ENCODE measurements around the gene POLG2. TPM values are rescaled to one million over a fixed set of nuclear protein-coding genes. Genes with fewer than 3 reads are reported as not detected.

Gene POLG2
- total and polyA plus RNA-seq, 10 of the 15 experiments (the other 5 are each of a cell fraction or from before 2014, with no cell fraction given), result 10.2 to 27.7 (median 22.2) TPM

DNA sequence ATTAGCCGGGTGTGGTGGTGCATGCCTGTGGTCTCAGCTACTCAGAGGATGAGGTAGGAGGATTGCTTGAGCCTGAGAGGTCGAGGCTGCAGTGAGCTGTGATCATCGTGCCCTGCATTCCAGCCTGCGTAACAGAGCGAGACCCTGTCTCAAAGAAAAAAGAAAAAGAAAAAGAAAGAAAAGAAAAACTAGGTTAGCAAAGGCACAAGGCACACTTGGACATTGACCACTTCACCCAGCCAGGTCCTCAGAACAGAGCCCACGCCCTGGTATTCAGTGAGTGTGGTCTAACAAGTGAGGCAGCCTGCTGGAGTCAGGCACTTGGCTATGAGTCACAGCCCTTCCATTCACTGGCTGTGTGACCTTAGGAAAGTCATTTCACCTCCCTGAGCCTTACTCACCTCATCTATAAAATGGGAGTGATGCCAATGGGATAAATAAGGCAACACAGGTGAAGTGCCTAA lies 37.5 kb downstream of the POLG2 start:
- RAD21 ChIA-PET (ENCODE audit: unreplicated experiment), result no interaction called here
- Histone ChIP-seq H3K79me2 (ENCODE audit: control insufficient read depth, insufficient read depth, low read length) (no peaks in the 10 kb centered on the region), H3K4me2 (ENCODE audit: control insufficient read depth, insufficient read depth) (no peak overlapping the region), H3K9me3 (replicated peaks; ENCODE audit: control insufficient read depth, insufficient read depth, low read length) (no peaks in the 10 kb centered on the region; the same call in 2 of the 3 replicates), H3K4me3 (no peak overlapping the region), H3K4me1 (ENCODE audit: control insufficient read depth, insufficient read depth, low read length) (peaks cover 20% of the 10 kb centered on the region), H3K36me3 (ENCODE audit: control insufficient read depth in 2 of 2, insufficient read depth in 2 of 2, low read length in 1 of 2) (no peaks in the 10 kb centered on the region), H3K9ac (ENCODE audit: control insufficient read depth, insufficient read depth, low read length) (no peak overlapping the region), H4K20me1 (ENCODE audit: control insufficient read depth, insufficient read depth) (no peaks in the 10 kb centered on the region), H3K27ac (ENCODE audit: control insufficient read depth, insufficient read depth) (no peak overlapping the region), H3K27me3 (replicated peaks in 1 of 2; ENCODE audit: control insufficient read depth in 2 of 2, insufficient read depth in 2 of 2, low read length in 1 of 2) (no peaks in the 10 kb centered on the region), H2AFZ (ENCODE audit: control insufficient read depth, low read depth, low read length) (no peak overlapping the region)
- in situ Hi-C loops (cut with MboI) (no loop called here), intact Hi-C loops (cut with micrococcal nuclease; ENCODE audit: unreplicated experiment) (no loop called here)
- no peak for TF ChIP-seq RB1 (IDR thresholded peaks at IDR 0.05; ENCODE audit: borderline replicate concordance)
- TF ChIP-seq, protein P1, sequence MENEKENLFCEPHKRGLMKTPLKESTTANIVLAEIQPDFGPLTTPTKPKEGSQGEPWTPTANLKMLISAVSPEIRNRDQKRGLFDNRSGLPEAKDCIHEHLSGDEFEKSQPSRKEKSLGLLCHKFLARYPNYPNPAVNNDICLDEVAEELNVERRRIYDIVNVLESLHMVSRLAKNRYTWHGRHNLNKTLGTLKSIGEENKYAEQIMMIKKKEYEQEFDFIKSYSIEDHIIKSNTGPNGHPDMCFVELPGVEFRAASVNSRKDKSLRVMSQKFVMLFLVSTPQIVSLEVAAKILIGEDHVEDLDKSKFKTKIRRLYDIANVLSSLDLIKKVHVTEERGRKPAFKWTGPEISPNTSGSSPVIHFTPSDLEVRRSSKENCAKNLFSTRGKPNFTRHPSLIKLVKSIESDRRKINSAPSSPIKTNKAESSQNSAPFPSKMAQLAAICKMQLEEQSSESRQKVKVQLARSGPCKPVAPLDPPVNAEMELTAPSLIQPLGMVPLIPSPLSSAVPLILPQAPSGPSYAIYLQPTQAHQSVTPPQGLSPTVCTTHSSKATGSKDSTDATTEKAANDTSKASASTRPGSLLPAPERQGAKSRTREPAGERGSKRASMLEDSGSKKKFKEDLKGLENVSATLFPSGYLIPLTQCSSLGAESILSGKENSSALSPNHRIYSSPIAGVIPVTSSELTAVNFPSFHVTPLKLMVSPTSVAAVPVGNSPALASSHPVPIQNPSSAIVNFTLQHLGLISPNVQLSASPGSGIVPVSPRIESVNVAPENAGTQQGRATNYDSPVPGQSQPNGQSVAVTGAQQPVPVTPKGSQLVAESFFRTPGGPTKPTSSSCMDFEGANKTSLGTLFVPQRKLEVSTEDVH (IDR thresholded peaks at IDR 0.05; ENCODE audit: low read depth, partially characterized antibody), result no peak
- TF ChIP-seq BHLHE40 (IDR thresholded peaks at IDR 0.05; ENCODE audit: borderline replicate concordance in 1 of 2, low read depth in 2 of 2, low read length in 1 of 2), result no peak
- TF ChIP-seq NR2F1 (conservative IDR thresholded peaks at IDR 0.05), result no peak
- no peak for TF ChIP-seq ZNF207 (IDR thresholded peaks at IDR 0.05; ENCODE audit: borderline replicate concordance)
- TF ChIP-seq FOS (IDR thresholded peaks at IDR 0.05; ENCODE audit: borderline replicate concordance, extremely low read depth, insufficient read length), result no peak
- TF ChIP-seq, protein P2, sequence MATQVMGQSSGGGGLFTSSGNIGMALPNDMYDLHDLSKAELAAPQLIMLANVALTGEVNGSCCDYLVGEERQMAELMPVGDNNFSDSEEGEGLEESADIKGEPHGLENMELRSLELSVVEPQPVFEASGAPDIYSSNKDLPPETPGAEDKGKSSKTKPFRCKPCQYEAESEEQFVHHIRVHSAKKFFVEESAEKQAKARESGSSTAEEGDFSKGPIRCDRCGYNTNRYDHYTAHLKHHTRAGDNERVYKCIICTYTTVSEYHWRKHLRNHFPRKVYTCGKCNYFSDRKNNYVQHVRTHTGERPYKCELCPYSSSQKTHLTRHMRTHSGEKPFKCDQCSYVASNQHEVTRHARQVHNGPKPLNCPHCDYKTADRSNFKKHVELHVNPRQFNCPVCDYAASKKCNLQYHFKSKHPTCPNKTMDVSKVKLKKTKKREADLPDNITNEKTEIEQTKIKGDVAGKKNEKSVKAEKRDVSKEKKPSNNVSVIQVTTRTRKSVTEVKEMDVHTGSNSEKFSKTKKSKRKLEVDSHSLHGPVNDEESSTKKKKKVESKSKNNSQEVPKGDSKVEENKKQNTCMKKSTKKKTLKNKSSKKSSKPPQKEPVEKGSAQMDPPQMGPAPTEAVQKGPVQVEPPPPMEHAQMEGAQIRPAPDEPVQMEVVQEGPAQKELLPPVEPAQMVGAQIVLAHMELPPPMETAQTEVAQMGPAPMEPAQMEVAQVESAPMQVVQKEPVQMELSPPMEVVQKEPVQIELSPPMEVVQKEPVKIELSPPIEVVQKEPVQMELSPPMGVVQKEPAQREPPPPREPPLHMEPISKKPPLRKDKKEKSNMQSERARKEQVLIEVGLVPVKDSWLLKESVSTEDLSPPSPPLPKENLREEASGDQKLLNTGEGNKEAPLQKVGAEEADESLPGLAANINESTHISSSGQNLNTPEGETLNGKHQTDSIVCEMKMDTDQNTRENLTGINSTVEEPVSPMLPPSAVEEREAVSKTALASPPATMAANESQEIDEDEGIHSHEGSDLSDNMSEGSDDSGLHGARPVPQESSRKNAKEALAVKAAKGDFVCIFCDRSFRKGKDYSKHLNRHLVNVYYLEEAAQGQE (IDR thresholded peaks at IDR 0.05; ENCODE audit: low read depth, low read length), result no peak
- POLR2A ChIA-PET, result no interaction called here
- CTCF ChIA-PET, result no interaction called here
- no peak for FAIRE-seq
- no peak for DNase-seq (ENCODE audit: low read depth, low spot score)
- SMC1A ChIA-PET (ENCODE audit: uncharacterized antibody, unreplicated experiment), result no interaction called here
- BruUV-seq (replicated peaks), result no TSS peak
- no peak for ATAC-seq
- WGBS (ENCODE audit: insufficient coverage, insufficient replicate concordance, low lambda C conversion rate, missing lambda C conversion rate), result 90% methylated on average over 6 of the region's 6 CpGs

Data from GM12878 (cell line).